Stomach (tissue), 9 donors: ENCODE measurements around the gene AOC1. TPM values are rescaled to one million over a fixed set of nuclear protein-coding genes. Genes with fewer than 3 reads are reported as not detected.
A peak's percentile ranks its signal among the peaks of the same experiment; 100 is the strongest.

ENCODE experiments used
- DNase-seq, 2 donors: peaks; one replicate each; pipeline versions ENCODE4 v3.0.0 to v3.0.0-alpha.2; 2013 to 2019
- H3K27ac ChIP-seq, 5 donors: fragments of 200-600 bp in 4 of 5; sonication (generic) in 4 of 5; one replicate each; pipeline ENCODE4 v1.5.1; 2013 to 2019; ENCODE audit warnings: mild to moderate bottlenecking in 1 of 5, moderate library complexity in 1 of 5
- H3K27me3 ChIP-seq, 3 donors: fragments of 200-600 bp; sonication (generic); one replicate each; pipeline ENCODE4 v1.5.1; 2017 to 2019; ENCODE audit warnings: mixed run types in 1 of 3
- H3K36me3 ChIP-seq, 4 donors: fragments of 200-600 bp; sonication (generic); 1 replicate in 3 of 4; 2 replicates in 1 of 4; pipeline ENCODE4 v1.5.1; 2016 to 2019
- H3K4me1 ChIP-seq, 4 donors: fragments of 200-600 bp; sonication (generic); one replicate each; pipeline ENCODE4 v1.5.1; 2016 to 2019
- H3K4me3 ChIP-seq, 4 donors: fragments of 200-600 bp; sonication (generic) in 3 of 4; one replicate each; pipeline ENCODE4 v1.5.1; 2016 to 2019; ENCODE audit warnings: mild to moderate bottlenecking in 1 of 4
- H3K9me3 ChIP-seq, 4 donors: fragments of 200-600 bp; sonication (generic); one replicate each; pipeline ENCODE4 v1.5.1; 2016 to 2019
- EP300 ChIP-seq: sonication (generic); formaldehyde crosslinking; IDR thresholded peaks from one replicate; pipeline ENCODE4 v1.6.1; 2017; ENCODE audit warnings: antibody characterized with exemption
- POLR2A ChIP-seq, 4 donors: fragments of 450-650 bp; IDR thresholded peaks; one replicate each; pipeline ENCODE4 v1.6.1; 2016; ENCODE audit warnings: antibody characterized with exemption in 4 of 4, control low read depth in 2 of 4, mild to moderate bottlenecking in 1 of 4, moderate library complexity in 1 of 4
- POLR2AphosphoS5 ChIP-seq, 3 donors: sonication (generic); formaldehyde crosslinking; IDR thresholded peaks; one replicate each; pipeline ENCODE4 v1.6.1; 2016; ENCODE audit warnings: antibody characterized with exemption in 3 of 3
- WGBS, 5 donors: extraction: QIAGEN DNeasy Blood & Tissue Kit in 3 of 5; methylation state at CpG; one replicate each; pipeline versions ENCODE4 v1.1.5 to v1.1.7; 2013 to 2018; 5-methylcytosine and 5-hydroxymethylcytosine counted together
- intact Hi-C: fragments of 100-400 bp; cut with DNase I; formaldehyde crosslinking; loops from one replicate; pipeline ENCODE4 v1.15.1; 2023; ENCODE audit warnings: low total_unique reads
- polyA plus RNA-seq, 3 donors: library from polyadenylated mRNA; stranded (reverse); fragments of 200-250 nt; gene quantifications; one replicate each; pipeline ENCODE4 v1.2.3, GENCODE V29; 2013
- total RNA-seq, 5 donors: library from RNA; depleted of rRNA; stranded (reverse); fragments of >200 nt; gene quantifications; one replicate each; pipeline versions ENCODE4 v1.1.0 to v1.2.3, GENCODE V29; 2014 to 2016
- TF ChIP-seq, protein P1 (sequence below), 7 experiments: fragments of 450-650 bp in 4 of 7; fragments of 200-600 bp in 3 of 7; sonication (generic) in 3 of 7; IDR thresholded peaks; one replicate each; pipeline ENCODE4 v1.5.1; 2016 to 2019; ENCODE audit warnings: antibody characterized with exemption in 7 of 7, control low read depth in 2 of 7, mild to moderate bottlenecking in 1 of 7
- donor health status: healthy with polysubstance abuse.
- donor health status: Bipolar disorder and iron deficiency.
- donor health status: healthy.

The AOC1 gene
- total and polyA plus RNA-seq, 8 donors = 0.31 to 105 (median 1.0) TPM; not detected in 2

DNA sequence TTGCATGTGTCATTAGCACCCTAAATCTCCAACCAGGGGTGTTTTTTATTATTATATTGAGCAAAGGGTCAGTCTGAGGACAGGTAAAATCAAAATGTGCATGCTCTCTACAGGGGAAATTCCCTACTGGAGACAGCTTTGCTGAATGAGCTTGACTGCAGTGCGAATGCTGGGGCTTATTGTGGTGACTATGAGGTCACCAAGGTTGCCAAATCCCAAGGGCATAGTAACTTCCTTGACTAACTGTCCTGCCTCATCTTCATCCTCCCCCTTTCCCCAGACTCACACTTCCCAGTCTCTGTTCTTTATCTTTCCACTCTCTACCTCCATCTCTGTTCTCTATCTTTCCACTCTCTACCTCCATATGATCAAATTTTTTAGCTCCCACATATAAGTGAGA is 22.9 kb upstream of the AOC1 start:
- 57 to 91% (median 78%) methylated on average over 1 of the region's 1 CpG for WGBS, 5 donors
- Histone ChIP-seq H3K27me3 (peaks cover 0 to 6% (median 0%) of the 10 kb centered on the region in 3 donors), H3K36me3 (no peaks in the 10 kb centered on the region), H3K4me1 (peaks cover 0 to 5% (median 0%) of the 10 kb centered on the region in 4 donors), H3K27ac (no peak overlapping the region), H3K9me3 (no peaks in the 10 kb centered on the region), H3K4me3 (no peak overlapping the region)
- no peak for DNase-seq
- intact Hi-C loops = no loop called here
- TF ChIP-seq, protein P1, sequence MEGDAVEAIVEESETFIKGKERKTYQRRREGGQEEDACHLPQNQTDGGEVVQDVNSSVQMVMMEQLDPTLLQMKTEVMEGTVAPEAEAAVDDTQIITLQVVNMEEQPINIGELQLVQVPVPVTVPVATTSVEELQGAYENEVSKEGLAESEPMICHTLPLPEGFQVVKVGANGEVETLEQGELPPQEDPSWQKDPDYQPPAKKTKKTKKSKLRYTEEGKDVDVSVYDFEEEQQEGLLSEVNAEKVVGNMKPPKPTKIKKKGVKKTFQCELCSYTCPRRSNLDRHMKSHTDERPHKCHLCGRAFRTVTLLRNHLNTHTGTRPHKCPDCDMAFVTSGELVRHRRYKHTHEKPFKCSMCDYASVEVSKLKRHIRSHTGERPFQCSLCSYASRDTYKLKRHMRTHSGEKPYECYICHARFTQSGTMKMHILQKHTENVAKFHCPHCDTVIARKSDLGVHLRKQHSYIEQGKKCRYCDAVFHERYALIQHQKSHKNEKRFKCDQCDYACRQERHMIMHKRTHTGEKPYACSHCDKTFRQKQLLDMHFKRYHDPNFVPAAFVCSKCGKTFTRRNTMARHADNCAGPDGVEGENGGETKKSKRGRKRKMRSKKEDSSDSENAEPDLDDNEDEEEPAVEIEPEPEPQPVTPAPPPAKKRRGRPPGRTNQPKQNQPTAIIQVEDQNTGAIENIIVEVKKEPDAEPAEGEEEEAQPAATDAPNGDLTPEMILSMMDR (IDR thresholded peaks at IDR 0.05) = no peak
- TF ChIP-seq POLR2AphosphoS5 (IDR thresholded peaks at IDR 0.05) (no peak), POLR2A (IDR thresholded peaks at IDR 0.05) (no peak), EP300 (no peak)

DNA sequence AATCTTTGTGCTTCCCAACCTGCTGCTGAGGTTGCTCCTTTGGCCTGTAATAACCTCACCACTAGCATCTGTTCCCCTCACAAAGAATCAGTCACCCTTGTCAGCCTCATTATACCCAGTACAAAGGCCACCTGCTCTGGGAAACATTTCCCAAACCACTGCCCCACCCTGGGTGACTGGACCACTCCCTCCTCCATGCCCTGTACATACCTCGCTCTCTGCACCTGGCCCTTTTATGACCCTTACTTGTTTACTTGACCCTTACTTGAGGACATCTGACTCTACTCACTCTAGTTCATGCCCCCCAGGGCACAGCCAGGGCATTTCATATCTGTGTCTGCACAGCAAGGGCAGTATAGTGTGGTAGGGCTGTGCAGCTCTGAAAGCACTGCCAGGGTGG is 21.4 kb upstream of the AOC1 start:
- peaks cover 0 to 5% (median 0%) of the 10 kb centered on the region in 4 donors for H3K4me1 ChIP-seq
- H3K27me3 ChIP-seq = peaks cover 0 to 12% (median 0%) of the 10 kb centered on the region in 3 donors
- 19 to 60% (median 35%) methylated on average over 1 of the region's 1 CpG for WGBS, 5 donors
- no peak overlapping the region for H3K27ac ChIP-seq
- H3K4me3 ChIP-seq = no peak overlapping the region
- H3K36me3 ChIP-seq = no peaks in the 10 kb centered on the region
- no peaks in the 10 kb centered on the region for H3K9me3 ChIP-seq
- intact Hi-C loops = no loop called here
- DNase-seq = peak in 1 of 2 donors; percentile 64
- TF ChIP-seq POLR2A (IDR thresholded peaks at IDR 0.05) = no peak
- TF ChIP-seq, protein P1 (IDR thresholded peaks at IDR 0.05) = no peak
- TF ChIP-seq EP300 = no peak
- no peak for TF ChIP-seq POLR2AphosphoS5 (IDR thresholded peaks at IDR 0.05)

DNA sequence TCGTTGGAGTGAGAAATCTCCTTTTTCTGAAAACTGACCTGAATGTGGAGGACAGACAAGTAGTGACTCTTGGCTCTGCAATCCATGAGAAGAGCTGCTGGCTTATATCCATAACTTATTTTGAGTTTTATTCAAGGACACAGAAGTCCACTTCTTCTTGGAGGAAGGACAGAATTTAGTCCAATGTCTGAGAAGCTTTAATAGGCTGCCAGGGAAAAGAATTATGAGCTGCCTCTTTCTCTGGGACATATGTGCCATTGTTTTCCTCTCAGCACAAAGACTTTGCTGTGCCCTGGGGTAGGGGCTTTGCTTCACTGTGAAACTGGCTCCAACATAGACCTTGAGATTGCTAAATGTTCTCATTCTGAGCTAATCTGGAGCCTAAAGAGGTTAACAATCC is 20.5 kb upstream of the AOC1 start:
- H3K36me3 ChIP-seq = no peaks in the 10 kb centered on the region
- no peak overlapping the region for H3K4me3 ChIP-seq
- intact Hi-C loops = no loop called here
- H3K27ac ChIP-seq = no peak overlapping the region
- H3K9me3 ChIP-seq = no peaks in the 10 kb centered on the region
- H3K4me1 ChIP-seq = no peaks in the 10 kb centered on the region
- TF ChIP-seq, protein P1 (IDR thresholded peaks at IDR 0.05) = no peak
- TF ChIP-seq POLR2AphosphoS5 (IDR thresholded peaks at IDR 0.05) (no peak), POLR2A (IDR thresholded peaks at IDR 0.05) (no peak), EP300 (no peak)
- peaks cover 0 to 16% (median 0%) of the 10 kb centered on the region in 3 donors for H3K27me3 ChIP-seq
- DNase-seq = peak in 1 of 2 donors; percentile 37
- 56 to 88% (median 65%) methylated on average over 1 of the region's 1 CpG for WGBS, 5 donors

DNA sequence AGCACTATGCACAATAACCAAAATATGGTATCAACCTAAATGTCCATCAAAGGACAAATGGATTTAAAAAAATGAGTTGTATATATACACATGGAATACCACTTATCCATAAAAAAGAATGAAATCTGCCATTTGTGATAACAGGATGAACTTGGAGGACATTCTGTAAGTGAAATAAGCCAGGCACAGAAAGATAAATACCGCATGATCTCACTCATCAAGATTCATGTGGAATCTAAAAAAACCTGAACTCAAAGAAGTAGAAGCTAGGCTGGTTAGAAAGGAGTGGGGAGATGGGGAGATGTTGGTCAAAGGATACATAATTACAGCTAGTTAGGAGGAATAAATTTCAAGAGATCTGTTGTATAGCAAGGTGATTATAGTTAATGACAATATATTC is 17.3 kb upstream of the AOC1 start:
- WGBS, 5 donors = 67 to 93% (median 78%) methylated on average over 1 of the region's 1 CpG

More for the DNA sequence above, 17.3 kb upstream of the AOC1 start:
- no peak overlapping the region for H3K4me3 ChIP-seq
- intact Hi-C loops = no loop called here
- no peaks in the 10 kb centered on the region for H3K36me3 ChIP-seq
- no peak for DNase-seq
- no peaks in the 10 kb centered on the region for H3K4me1 ChIP-seq
- TF ChIP-seq EP300 (no peak), POLR2A (IDR thresholded peaks at IDR 0.05) (no peak), POLR2AphosphoS5 (IDR thresholded peaks at IDR 0.05) (no peak)
- TF ChIP-seq, protein P1 (IDR thresholded peaks at IDR 0.05) = no peak
- no peak overlapping the region for H3K27ac ChIP-seq
- H3K9me3 ChIP-seq = no peaks in the 10 kb centered on the region
- peaks cover 0 to 16% (median 0%) of the 10 kb centered on the region in 3 donors for H3K27me3 ChIP-seq
